HepG2 (cell line): Measurements from ENCODE around the gene NRIP2. TPM values are rescaled to one million over a fixed set of nuclear protein-coding genes. Genes with fewer than 3 reads are reported as not detected.

Source experiments
- HMGXB4 ChIP-seq, 2 experiments: sonication (generic) in 1 of 2; formaldehyde crosslinking in 1 of 2; IDR thresholded peaks; 2 replicates each; pipeline versions ENCODE4 v1.4.0 to v1.6.1; 2018 to 2020; ENCODE audit warnings: missing genetic modification reagents in 2 of 2, borderline replicate concordance in 1 of 2, low read depth in 1 of 2, mild to moderate bottlenecking in 1 of 2, missing biosample characterization in 1 of 2
- TGIF2 ChIP-seq: IDR thresholded peaks from 2 replicates; pipeline ENCODE4 v1.6.1; 2016; ENCODE audit warnings: control low read depth, missing compliant biosample characterization
- polyA plus RNA-seq, 8 experiments: library from polyadenylated mRNA; depleted of rRNA in 3 of 8; stranded (reverse) in 7 of 8; unstranded in 1 of 8; fragments of >200 nt; fragmentation: Illumina TruSeq in 4 of 8; extraction: Trizol in 4 of 8; gene quantifications; 2 replicates each; pipeline versions ENCODE4 v1.2.1 to v1.2.3, GENCODE V29; 2011 to 2016; ENCODE audit warnings: low read depth in 4 of 8, missing spikeins in 1 of 8, mixed read lengths in 1 of 8; ENCODE audit not compliant: insufficient read depth in 1 of 8
- total RNA-seq, 5 experiments: library from RNA; depleted of rRNA; stranded (reverse); fragments of >200 nt; fragmentation: Illumina TruSeq; extraction: Trizol; gene quantifications; 2 replicates each; pipeline ENCODE4 v1.2.3, GENCODE V29; 2016; ENCODE audit warnings: low read depth in 1 of 5
- TF ChIP-seq, protein P1 (sequence below): sonication (generic); formaldehyde crosslinking; IDR thresholded peaks from 2 replicates; pipeline ENCODE4 v1.5.0; 2020; ENCODE audit warnings: missing genetic modification reagents

NRIP2 gene
- total and polyA plus RNA-seq, 2 of the 13 experiments (the other 11 are each of a cell fraction or from before 2014, with no cell fraction given) = not detected

DNA sequence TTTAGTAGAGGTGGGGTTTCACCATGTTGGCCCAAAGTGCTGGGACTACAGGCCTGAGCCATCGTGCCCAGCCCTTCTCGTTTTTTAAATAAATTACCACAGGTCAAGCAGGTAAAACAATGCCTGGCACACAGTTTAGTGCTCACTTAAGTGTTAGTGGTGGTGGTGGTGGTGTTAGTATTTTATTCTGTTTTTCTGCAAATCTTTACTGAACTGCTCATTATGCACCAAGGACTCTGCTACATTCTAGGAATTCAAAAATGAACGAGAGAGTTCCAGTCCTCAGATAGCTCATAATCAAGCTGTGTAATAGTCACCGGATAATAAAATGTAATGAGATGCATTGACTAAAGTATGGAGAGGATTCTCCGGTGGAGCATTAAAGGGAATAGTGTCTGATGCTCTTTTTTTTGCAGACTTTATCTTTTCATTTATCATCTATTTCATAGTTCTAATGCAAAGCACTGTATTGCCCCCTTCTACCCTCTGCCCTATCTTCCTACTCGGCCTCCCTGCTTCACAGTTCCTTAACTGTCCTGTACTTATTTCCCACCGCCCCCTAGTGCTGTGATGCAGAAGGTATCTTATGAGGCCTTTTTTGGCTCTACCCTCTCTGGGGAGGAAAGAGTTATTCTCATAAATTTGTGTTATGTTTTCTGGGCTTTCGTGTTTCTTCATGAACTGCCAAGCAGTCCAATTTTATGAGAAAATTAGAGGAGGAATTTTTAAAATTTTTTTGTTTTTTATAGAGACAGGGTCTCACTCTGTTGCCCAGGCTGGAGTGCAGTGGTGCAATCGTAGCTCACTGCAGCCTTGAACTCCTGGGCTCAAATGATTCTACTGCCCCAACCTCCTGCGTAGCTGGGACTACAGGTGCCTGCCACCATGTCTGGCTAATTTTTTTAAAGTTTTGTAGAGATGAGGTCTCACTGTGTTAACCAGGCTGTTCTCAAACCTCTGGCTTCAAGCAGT is 21.3 kb downstream of the NRIP2 start (continued):
- TF ChIP-seq HMGXB4 (CRISPR knock-in tag; IDR thresholded peaks at IDR 0.05; ENCODE audit: borderline replicate concordance in 1 of 2, low read depth in 1 of 2) (peak; percentile 31 to 49; a peak in 1 of 4 replicates), TGIF2 (CRISPR knock-in tag) (peak; percentile 24; the same call in 1 of the 2 replicates)
- TF ChIP-seq, protein P1, sequence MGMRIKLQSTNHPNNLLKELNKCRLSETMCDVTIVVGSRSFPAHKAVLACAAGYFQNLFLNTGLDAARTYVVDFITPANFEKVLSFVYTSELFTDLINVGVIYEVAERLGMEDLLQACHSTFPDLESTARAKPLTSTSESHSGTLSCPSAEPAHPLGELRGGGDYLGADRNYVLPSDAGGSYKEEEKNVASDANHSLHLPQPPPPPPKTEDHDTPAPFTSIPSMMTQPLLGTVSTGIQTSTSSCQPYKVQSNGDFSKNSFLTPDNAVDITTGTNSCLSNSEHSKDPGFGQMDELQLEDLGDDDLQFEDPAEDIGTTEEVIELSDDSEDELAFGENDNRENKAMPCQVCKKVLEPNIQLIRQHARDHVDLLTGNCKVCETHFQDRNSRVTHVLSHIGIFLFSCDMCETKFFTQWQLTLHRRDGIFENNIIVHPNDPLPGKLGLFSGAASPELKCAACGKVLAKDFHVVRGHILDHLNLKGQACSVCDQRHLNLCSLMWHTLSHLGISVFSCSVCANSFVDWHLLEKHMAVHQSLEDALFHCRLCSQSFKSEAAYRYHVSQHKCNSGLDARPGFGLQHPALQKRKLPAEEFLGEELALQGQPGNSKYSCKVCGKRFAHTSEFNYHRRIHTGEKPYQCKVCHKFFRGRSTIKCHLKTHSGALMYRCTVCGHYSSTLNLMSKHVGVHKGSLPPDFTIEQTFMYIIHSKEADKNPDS (CRISPR knock-in tag) = no peak
